ENCODE measurements around the gene YES1.

DNA sequence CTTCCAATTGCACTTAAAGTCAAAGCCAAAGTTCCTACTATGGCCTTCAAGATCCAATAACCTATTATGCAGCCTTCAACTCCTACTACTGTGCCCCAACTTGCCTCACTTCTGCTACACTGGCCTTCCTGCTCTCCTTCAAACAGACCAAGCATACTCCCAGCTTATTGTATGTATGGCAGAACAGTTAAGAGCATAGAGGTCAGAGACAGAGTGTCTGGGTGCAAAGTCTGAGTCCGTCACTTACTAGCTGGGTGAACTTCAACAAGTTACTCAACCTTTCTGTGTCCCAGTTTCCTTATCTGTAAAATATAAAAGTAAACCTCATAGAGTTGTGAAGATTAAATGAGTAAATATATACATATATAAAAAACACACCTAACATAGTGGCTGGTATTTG, 37.2 kb downstream of the YES1 start:
- TF ChIP-seq, protein P1, sequence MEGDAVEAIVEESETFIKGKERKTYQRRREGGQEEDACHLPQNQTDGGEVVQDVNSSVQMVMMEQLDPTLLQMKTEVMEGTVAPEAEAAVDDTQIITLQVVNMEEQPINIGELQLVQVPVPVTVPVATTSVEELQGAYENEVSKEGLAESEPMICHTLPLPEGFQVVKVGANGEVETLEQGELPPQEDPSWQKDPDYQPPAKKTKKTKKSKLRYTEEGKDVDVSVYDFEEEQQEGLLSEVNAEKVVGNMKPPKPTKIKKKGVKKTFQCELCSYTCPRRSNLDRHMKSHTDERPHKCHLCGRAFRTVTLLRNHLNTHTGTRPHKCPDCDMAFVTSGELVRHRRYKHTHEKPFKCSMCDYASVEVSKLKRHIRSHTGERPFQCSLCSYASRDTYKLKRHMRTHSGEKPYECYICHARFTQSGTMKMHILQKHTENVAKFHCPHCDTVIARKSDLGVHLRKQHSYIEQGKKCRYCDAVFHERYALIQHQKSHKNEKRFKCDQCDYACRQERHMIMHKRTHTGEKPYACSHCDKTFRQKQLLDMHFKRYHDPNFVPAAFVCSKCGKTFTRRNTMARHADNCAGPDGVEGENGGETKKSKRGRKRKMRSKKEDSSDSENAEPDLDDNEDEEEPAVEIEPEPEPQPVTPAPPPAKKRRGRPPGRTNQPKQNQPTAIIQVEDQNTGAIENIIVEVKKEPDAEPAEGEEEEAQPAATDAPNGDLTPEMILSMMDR (IDR thresholded peaks at IDR 0.05; ENCODE audit: low read length) = no peak
- TF ChIP-seq EZH2 (IDR thresholded peaks at IDR 0.05; ENCODE audit: borderline replicate concordance, low read length) = no peak
